GM18867 (cell line): ENCODE measurements around the gene CDH4.

Experiments
- ATAC-seq: cut with Tn5 transposase; IDR thresholded peaks from one replicate; pipeline ENCODE4 v1.9.1; 2021; ENCODE audit warnings: mild to moderate bottlenecking, moderate library complexity; ENCODE audit not compliant: unreplicated experiment

CDH4 gene

GRCh38 chr20:61911824-61912223 is 659.8 kb downstream of the CDH4 start:
- ATAC-seq: no peak

- ATAC-seq: peak; percentile 78
Measured at GRCh38 chr20:61912665-61913422, 660.8 kb downstream of the CDH4 start.

- no peak for ATAC-seq
Measured at GRCh38 chr20:61913423-61914225, 661.6 kb downstream of the CDH4 start.

- ATAC-seq: no peak
Measured at GRCh38 chr20:61915101-61915500, 663.0 kb downstream of the CDH4 start.

GRCh38 chr20:61916318-61916891 is 664.3 kb downstream of the CDH4 start:
- ATAC-seq: no peak

- no peak for ATAC-seq
Measured at GRCh38 chr20:61917474-61918145, 665.5 kb downstream of the CDH4 start.

GRCh38 chr20:61918548-61918947 is 666.5 kb downstream of the CDH4 start:
- no peak for ATAC-seq

- no peak for ATAC-seq
Measured at GRCh38 chr20:61919239-61919638, 667.2 kb downstream of the CDH4 start.

GRCh38 chr20:61919675-61920365 is 667.8 kb downstream of the CDH4 start:
- no peak for ATAC-seq

GRCh38 chr20:61922411-61922810 is 670.4 kb downstream of the CDH4 start:
- no peak for ATAC-seq

GRCh38 chr20:61922936-61923335 is 670.9 kb downstream of the CDH4 start:
- no peak for ATAC-seq

GRCh38 chr20:61923371-61924166 is 671.5 kb downstream of the CDH4 start:
- ATAC-seq: no peak

- ATAC-seq: no peak
Measured at GRCh38 chr20:61924211-61924857, 672.3 kb downstream of the CDH4 start.

- ATAC-seq: no peak
Measured at GRCh38 chr20:61924858-61925554, 672.9 kb downstream of the CDH4 start.

GRCh38 chr20:61925555-61926252 is 673.6 kb downstream of the CDH4 start:
- ATAC-seq: no peak

GRCh38 chr20:61926253-61926613 is 674.2 kb downstream of the CDH4 start:
- no peak for ATAC-seq

GRCh38 chr20:61926796-61927192 is 674.7 kb downstream of the CDH4 start:
- ATAC-seq: no peak

- no peak for ATAC-seq
Measured at GRCh38 chr20:61927193-61927825, 675.2 kb downstream of the CDH4 start.
